Gastroesophageal sphincter (tissue), 3 donors: Measurements from ENCODE around the gene SLC18B1.

Experiments
- EP300 ChIP-seq: sonication (generic); formaldehyde crosslinking; IDR thresholded peaks from one replicate; pipeline ENCODE4 v1.6.1; 2017; ENCODE audit warnings: antibody characterized with exemption, mild to moderate bottlenecking
- TF ChIP-seq, protein P1 (sequence below), 4 experiments: fragments of 200-600 bp in 2 of 4; fragments of 450-650 bp in 2 of 4; sonication (generic) in 1 of 4; IDR thresholded peaks; one replicate each; pipeline ENCODE4 v1.5.1; 2017 to 2019; ENCODE audit warnings: antibody characterized with exemption in 4 of 4, mild to moderate bottlenecking in 2 of 4, moderate library complexity in 2 of 4

- TF ChIP-seq, protein P1, sequence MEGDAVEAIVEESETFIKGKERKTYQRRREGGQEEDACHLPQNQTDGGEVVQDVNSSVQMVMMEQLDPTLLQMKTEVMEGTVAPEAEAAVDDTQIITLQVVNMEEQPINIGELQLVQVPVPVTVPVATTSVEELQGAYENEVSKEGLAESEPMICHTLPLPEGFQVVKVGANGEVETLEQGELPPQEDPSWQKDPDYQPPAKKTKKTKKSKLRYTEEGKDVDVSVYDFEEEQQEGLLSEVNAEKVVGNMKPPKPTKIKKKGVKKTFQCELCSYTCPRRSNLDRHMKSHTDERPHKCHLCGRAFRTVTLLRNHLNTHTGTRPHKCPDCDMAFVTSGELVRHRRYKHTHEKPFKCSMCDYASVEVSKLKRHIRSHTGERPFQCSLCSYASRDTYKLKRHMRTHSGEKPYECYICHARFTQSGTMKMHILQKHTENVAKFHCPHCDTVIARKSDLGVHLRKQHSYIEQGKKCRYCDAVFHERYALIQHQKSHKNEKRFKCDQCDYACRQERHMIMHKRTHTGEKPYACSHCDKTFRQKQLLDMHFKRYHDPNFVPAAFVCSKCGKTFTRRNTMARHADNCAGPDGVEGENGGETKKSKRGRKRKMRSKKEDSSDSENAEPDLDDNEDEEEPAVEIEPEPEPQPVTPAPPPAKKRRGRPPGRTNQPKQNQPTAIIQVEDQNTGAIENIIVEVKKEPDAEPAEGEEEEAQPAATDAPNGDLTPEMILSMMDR (IDR thresholded peaks at IDR 0.05), result no peak
- no peak for TF ChIP-seq EP300
Observed at GRCh38 chr6:132789396-132789776, 9.1 kb downstream of the SLC18B1 start.
